Ishikawa (cell line): ENCODE measurements around the gene COL6A1.

Experiments used
- CEBPB ChIP-seq: IDR thresholded peaks from 2 replicates; pipeline ENCODE4 v1.6.1; 2012
- CREB1 ChIP-seq: IDR thresholded peaks from 2 replicates; pipeline ENCODE4 v1.6.1; 2012; ENCODE audit warnings: low read depth
- EGR1 ChIP-seq: IDR thresholded peaks from 2 replicates; pipeline ENCODE4 v1.6.1; 2012
- EP300 ChIP-seq: IDR thresholded peaks from 2 replicates; pipeline ENCODE4 v1.6.1; 2012; ENCODE audit warnings: borderline replicate concordance
- FOXM1 ChIP-seq: IDR thresholded peaks from 2 replicates; pipeline ENCODE4 v1.6.1; 2012; ENCODE audit warnings: low read depth, borderline replicate concordance
- NFIC ChIP-seq: IDR thresholded peaks from 2 replicates; pipeline ENCODE4 v1.6.1; 2012
- RAD21 ChIP-seq: IDR thresholded peaks from 2 replicates; pipeline ENCODE4 v1.6.1; 2012; ENCODE audit warnings: low read depth
- TAF1 ChIP-seq: IDR thresholded peaks from 2 replicates; pipeline ENCODE4 v1.6.1; 2012; ENCODE audit warnings: low read depth, mild to moderate bottlenecking
- TCF12 ChIP-seq: IDR thresholded peaks from 2 replicates; pipeline ENCODE4 v1.6.1; 2012; ENCODE audit warnings: low read depth
- TEAD4 ChIP-seq: IDR thresholded peaks from 2 replicates; pipeline ENCODE4 v1.6.1; 2012
- YY1 ChIP-seq: IDR thresholded peaks from 2 replicates; pipeline ENCODE4 v1.6.1; 2012; ENCODE audit warnings: low read depth
- ZBTB7A ChIP-seq: IDR thresholded peaks from 2 replicates; pipeline ENCODE4 v1.6.1; 2012; ENCODE audit warnings: low read depth
- TF ChIP-seq, protein P1 (sequence below): IDR thresholded peaks from 2 replicates; pipeline ENCODE4 v1.6.1; 2012
- TF ChIP-seq, protein P2 (sequence below): IDR thresholded peaks from 2 replicates; pipeline ENCODE4 v1.6.1; 2012; ENCODE audit warnings: low read depth, mild to moderate bottlenecking
- TF ChIP-seq, protein P3 (sequence below): IDR thresholded peaks from 2 replicates; pipeline ENCODE4 v1.6.1; 2012

Gene COL6A1

DNA sequence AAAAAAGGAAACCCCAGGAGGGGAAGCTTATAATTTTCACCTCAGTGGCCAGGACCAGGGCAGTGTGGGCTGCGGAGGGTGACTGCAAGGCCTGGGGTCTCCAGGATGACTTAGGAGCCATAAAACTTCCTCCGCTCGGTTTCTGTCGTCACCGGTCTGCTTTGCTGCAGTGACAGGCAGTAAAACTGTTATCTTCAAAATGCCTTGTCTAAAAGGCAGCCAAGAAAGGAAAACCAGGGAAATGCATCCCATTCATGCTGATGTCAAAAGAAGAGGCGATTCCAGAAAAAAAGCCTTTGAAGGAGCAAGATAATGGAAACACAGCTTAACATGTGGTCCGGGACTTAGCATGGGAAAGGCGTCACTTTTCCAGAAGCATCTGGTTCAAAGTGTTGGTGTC is 42.0 kb downstream of the COL6A1 start:
- TF ChIP-seq TEAD4 (no peak), CREB1 (no peak), NFIC (no peak), RAD21 (no peak), TCF12 (no peak), YY1 (no peak), EGR1 (no peak), TAF1 (no peak), ZBTB7A (no peak), FOXM1 (no peak), EP300 (no peak), CEBPB (no peak)
- TF ChIP-seq, protein P1, sequence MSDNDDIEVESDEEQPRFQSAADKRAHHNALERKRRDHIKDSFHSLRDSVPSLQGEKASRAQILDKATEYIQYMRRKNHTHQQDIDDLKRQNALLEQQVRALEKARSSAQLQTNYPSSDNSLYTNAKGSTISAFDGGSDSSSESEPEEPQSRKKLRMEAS: no peak
- TF ChIP-seq, protein P2, sequence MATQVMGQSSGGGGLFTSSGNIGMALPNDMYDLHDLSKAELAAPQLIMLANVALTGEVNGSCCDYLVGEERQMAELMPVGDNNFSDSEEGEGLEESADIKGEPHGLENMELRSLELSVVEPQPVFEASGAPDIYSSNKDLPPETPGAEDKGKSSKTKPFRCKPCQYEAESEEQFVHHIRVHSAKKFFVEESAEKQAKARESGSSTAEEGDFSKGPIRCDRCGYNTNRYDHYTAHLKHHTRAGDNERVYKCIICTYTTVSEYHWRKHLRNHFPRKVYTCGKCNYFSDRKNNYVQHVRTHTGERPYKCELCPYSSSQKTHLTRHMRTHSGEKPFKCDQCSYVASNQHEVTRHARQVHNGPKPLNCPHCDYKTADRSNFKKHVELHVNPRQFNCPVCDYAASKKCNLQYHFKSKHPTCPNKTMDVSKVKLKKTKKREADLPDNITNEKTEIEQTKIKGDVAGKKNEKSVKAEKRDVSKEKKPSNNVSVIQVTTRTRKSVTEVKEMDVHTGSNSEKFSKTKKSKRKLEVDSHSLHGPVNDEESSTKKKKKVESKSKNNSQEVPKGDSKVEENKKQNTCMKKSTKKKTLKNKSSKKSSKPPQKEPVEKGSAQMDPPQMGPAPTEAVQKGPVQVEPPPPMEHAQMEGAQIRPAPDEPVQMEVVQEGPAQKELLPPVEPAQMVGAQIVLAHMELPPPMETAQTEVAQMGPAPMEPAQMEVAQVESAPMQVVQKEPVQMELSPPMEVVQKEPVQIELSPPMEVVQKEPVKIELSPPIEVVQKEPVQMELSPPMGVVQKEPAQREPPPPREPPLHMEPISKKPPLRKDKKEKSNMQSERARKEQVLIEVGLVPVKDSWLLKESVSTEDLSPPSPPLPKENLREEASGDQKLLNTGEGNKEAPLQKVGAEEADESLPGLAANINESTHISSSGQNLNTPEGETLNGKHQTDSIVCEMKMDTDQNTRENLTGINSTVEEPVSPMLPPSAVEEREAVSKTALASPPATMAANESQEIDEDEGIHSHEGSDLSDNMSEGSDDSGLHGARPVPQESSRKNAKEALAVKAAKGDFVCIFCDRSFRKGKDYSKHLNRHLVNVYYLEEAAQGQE: no peak
- TF ChIP-seq, protein P3, sequence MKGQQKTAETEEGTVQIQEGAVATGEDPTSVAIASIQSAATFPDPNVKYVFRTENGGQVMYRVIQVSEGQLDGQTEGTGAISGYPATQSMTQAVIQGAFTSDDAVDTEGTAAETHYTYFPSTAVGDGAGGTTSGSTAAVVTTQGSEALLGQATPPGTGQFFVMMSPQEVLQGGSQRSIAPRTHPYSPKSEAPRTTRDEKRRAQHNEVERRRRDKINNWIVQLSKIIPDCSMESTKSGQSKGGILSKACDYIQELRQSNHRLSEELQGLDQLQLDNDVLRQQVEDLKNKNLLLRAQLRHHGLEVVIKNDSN: no peak

DNA sequence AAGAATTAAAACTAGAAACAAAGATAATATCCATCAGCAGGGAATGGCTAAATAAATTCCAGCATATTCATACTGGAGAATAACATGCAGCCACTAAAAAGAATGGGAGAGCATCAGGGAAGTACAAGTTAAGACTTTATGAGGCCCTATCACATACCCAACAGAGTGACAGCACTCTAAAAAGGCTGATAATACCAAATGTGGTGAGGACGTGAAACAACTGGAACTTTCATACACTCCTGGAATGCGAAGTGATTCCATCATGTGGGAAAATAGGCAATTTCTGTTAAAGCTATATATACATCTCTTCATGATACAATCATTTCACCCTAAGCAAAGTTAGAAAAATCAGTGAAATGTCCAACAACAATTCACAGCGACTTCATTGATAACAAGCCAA is 42.6 kb downstream of the COL6A1 start:
- TF ChIP-seq RAD21: no peak
- TF ChIP-seq, protein P1: no peak
- no peak for TF ChIP-seq EGR1
- no peak for TF ChIP-seq ZBTB7A
- no peak for TF ChIP-seq EP300
- TF ChIP-seq TAF1: no peak
- TF ChIP-seq TEAD4: no peak
- TF ChIP-seq, protein P2: no peak
- no peak for TF ChIP-seq CREB1
- no peak for TF ChIP-seq FOXM1
- TF ChIP-seq NFIC: no peak
- no peak for TF ChIP-seq CEBPB
- TF ChIP-seq, protein P3: no peak
- TF ChIP-seq TCF12: no peak
- TF ChIP-seq YY1: no peak

DNA sequence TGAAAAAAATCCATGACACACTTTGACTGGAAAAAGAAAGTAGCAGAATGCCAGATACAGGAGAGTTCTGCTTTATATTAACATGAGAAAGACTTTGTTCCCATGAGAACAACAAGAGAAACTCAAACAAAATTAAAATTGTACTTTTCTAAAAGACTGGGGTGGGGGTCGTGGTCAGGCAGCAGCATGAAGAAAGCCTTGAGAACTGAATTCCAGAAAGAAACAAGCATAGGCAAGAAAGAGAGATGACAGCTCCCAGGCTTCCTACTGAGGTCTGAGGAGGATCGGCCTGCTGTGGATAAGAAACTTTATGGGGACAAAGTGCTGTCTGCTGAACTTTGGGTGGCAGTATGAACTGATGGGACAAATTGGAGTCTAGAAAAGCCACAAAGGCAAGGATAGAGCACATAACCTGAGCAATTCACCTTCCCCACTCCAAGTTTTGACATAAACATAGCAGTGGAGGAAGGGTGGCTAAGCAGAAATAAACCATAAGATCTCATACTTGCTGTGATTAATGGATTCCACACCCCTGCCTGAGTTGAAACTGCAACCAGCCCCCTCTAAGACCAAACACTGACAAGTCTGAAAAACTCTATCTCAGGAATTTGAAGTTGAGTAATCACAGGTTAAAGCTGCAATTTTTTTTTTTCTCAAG is 43.7 kb downstream of the COL6A1 start:
- TF ChIP-seq NFIC: no peak
- TF ChIP-seq, protein P2: no peak
- TF ChIP-seq ZBTB7A: no peak
- no peak for TF ChIP-seq EP300
- no peak for TF ChIP-seq EGR1
- TF ChIP-seq CEBPB: peak; percentile 58; the same call in 1 of the 2 replicates
- TF ChIP-seq CREB1: no peak

DNA sequence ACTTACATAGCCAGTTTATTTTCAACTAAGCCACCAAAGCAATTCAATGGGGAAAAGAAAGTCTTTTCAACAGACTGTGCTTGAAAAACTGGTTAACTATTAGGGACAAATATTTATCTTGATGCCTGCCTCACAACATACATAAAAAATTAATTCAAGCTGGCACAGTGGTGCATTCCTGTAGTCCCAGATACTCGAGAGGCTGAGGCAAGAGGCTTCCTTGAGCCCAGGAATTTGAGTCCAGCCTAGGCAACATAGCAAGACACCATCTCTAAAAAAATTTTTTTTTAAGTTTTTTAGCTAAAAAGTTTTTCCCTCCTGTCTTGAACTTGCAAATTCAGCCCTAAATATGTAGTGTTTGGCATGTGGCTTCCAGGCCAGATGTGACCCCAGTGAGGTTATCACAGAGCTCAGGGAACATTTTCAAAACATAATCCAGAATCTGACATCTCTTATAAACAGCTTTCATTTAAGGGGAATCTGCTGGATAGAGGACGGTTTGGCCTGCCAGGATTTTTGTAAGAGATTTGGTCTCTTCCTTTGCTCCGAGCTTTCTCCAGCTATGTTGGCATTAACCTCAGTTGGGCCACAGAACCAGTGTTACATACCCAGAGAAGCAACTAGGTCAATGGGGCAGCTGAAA is 46.4 kb downstream of the COL6A1 start:
- no peak for TF ChIP-seq ZBTB7A
- TF ChIP-seq NFIC: no peak
- TF ChIP-seq TCF12: no peak
- TF ChIP-seq, protein P3: no peak
- no peak for TF ChIP-seq EGR1
